GM12864 (cell line): ENCODE measurements around the gene PLCG2.

Source experiments
- DNase-seq: peaks from one replicate; pipeline ENCODE4 v3.0.0-alpha.2; 2011; ENCODE audit warnings: low read depth
- H3K4me3 ChIP-seq: 2 replicates; pipeline ENCODE4 v1.5.1; 2011; ENCODE audit warnings: mild to moderate bottlenecking, low read depth, low read length, control low read depth
- TF ChIP-seq, protein P1 (sequence below): IDR thresholded peaks from 2 replicates; pipeline ENCODE4 v1.5.1; 2011; ENCODE audit warnings: low read depth, mild to moderate bottlenecking, moderate library complexity, low read length, control low read depth, inconsistent platforms; ENCODE audit errors: missing control alignments

PLCG2 gene

DNA sequence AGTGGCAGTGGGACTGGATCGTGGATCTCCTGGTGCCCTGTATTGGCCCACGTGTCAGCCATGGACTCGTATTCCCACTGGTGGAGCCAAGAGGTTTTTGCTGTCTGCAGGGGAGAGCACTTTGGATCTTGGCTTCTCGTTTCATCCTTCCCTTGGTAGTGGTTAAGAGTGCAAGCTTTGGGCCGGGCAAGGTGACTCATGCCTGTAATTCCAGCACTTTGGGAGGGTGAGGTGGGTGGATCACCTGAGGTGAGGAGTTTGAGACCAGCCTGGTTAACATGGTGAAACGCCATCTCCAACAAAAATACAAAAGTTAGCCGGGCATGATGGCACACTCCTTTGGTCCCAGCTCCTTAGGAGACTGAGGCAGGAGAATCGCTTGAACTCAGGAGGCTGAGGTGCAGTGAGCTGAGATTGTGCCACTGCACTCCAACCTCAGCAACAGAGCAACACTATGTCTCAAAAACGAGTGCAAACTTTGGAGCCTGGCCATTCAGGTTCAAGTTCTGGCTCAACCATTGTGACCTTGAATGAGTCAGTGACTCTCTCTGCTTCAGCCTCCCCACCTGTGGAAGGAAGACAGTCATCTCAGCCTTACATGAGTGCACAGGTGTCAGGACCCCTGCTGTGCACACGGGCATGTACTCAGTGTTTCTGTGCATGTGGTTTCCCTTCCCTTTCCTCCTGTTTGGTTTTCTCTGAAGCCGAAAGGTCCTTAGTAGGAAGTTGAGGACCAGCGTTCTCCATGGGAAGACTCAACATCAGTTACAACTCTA, 57.4 kb downstream of the PLCG2 start:
- TF ChIP-seq, protein P1, sequence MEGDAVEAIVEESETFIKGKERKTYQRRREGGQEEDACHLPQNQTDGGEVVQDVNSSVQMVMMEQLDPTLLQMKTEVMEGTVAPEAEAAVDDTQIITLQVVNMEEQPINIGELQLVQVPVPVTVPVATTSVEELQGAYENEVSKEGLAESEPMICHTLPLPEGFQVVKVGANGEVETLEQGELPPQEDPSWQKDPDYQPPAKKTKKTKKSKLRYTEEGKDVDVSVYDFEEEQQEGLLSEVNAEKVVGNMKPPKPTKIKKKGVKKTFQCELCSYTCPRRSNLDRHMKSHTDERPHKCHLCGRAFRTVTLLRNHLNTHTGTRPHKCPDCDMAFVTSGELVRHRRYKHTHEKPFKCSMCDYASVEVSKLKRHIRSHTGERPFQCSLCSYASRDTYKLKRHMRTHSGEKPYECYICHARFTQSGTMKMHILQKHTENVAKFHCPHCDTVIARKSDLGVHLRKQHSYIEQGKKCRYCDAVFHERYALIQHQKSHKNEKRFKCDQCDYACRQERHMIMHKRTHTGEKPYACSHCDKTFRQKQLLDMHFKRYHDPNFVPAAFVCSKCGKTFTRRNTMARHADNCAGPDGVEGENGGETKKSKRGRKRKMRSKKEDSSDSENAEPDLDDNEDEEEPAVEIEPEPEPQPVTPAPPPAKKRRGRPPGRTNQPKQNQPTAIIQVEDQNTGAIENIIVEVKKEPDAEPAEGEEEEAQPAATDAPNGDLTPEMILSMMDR: no peak
- peak; percentile 87 for DNase-seq
- H3K4me3 ChIP-seq: no peak overlapping the region; the same call in 1 of the 2 replicates

DNA sequence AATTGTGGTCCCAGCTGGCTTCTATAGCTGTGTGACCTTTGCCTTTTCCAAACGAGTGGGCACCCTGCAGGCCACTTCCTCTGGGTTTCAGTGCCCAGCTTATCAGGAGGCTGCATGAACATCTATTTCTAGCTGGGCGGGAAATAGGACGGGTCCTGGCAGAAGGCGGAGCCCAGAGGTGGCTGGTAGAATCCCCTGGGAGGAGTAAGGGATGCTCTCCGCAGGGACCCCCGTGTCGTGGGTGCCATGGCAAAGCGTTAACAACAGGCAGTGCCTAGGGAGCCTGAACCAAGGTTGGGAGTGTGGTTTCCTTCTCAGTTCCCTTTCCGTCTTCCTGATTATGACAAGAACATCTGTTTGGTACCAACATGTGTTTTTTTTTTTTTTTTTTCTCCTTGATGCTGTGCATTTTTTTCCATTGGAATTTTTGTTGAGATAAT, 58.2 kb downstream of the PLCG2 start:
- H3K4me3 ChIP-seq: peak overlapping the region; percentile 23; the same call in 1 of the 2 replicates
- no peak for DNase-seq
- TF ChIP-seq, protein P1: no peak

DNA sequence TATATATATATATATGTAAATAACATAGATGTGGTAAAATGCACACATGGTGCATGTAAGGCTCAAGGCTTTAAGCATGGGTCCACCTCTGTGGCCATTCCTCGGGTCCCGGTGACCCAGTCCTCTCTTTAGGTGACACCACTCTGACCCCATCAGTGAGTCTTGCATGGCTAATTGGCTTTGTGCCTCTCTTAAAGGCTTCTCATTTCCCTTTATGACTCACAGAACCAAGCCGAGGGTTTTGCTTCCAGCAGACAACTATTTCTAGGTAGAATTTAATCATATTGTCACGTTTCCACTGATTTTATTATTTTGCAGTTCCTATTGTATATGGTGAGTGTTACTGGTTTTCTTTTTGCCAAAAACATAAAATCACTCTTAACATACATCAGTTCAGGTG, 59.7 kb downstream of the PLCG2 start:
- TF ChIP-seq, protein P1: no peak
- no peak overlapping the region for H3K4me3 ChIP-seq
- no peak for DNase-seq

DNA sequence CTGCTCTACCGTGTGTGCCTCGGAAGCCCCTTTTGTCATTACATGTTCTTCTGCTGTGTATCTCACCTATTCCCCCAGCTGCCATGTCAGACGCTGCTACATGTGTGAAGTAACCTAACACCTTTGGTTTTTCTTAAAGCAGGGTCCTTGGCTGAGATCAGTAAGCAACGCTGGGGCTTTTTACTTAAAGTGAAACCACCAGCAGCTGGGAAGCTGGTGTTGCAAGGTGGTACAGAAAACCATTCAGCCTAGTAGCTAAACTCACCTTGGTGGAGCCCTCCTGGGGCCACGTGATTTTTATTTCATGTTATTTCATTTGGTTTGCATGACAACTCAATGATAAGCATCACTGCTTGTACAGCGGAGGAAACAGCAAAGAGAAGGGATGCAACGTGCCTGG, 62.6 kb downstream of the PLCG2 start:
- no peak overlapping the region; the same call in 1 of the 2 replicates for H3K4me3 ChIP-seq
- DNase-seq: no peak
- TF ChIP-seq, protein P1: no peak

DNA sequence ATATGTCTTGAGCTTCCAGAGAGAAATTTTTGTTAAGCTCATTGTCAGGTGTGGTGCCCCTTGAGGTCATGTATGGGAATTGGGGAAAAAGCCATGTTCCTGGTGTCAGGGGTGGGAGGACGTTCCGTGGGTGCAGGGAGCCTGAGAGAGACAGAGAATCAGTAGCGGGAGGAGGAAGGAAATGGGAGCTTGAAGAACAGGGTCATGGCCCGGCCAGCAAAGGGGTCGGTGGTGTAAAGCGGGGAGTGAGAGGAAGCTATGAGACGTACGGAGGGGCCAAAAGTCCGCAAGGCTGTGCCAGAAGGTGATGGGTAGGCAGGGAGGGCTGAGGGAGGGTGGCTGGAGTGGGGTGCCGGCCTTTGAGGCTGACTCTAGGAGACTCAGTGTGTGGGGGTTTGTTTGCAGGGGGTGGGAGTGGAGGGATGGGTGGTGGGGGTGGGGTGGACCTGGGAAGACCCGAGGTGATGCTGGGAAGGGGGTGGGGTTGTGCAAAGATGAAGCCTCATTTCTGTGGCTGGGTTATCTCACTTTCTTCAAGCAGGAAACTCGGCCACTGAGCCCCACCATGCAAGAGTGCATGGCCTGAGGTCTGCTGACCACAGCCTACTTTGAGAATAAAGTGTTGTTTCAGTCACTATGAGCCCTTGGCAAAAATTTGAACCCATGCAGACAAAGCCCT, 63.6 kb downstream of the PLCG2 start:
- H3K4me3 ChIP-seq: no peak overlapping the region; the same call in 1 of the 2 replicates
- TF ChIP-seq, protein P1: peak; percentile 23
- DNase-seq: no peak

DNA sequence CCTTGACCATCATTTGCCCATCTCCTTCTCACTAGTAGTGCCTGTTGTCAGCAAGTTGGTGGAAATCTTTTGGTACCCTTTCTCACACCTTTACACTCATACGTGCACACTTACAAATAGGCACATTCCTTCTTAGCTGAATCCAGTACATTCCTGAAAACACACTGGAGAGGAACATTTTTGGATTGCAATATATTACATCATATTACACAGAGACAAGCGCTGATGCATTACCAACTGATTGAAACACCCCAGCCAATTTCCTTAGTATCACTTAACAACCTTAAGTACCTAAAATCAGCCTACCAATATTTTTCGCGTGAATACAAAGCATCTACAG, 64.1 kb downstream of the PLCG2 start:
- DNase-seq: no peak
- TF ChIP-seq, protein P1: no peak
- no peak overlapping the region for H3K4me3 ChIP-seq

DNA sequence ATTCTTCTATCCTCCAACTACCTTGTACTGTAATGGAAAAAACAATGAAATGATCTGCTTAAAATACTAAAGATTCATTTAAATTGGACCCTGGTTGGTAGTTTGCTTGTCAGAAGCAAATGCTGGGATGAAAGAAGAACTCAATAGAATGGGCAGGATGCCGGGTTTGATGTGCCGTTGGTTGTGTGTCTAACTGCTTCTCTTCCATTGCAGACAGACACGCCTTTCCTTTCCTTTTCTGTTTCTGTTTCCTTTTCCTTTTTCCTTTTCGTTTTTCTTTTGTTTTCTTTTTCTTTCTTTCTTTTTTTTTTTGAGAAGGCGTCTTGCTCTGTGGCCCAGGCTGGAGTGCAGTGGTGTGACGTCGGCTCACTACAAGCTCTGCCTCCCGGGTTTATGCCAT, 64.6 kb downstream of the PLCG2 start:
- TF ChIP-seq, protein P1: no peak
- no peak overlapping the region for H3K4me3 ChIP-seq
- no peak for DNase-seq
